HG02938 (cell line): Measurements from ENCODE around the gene GPR183.
A peak's percentile ranks its signal among the peaks of the same experiment; 100 is the strongest.

Experiments
- ATAC-seq: cut with Tn5 transposase; IDR thresholded peaks from one replicate; pipeline ENCODE4 v1.9.1; 2021; ENCODE audit warnings: mild to moderate bottlenecking, moderate library complexity; ENCODE audit not compliant: unreplicated experiment

The GPR183 gene

DNA sequence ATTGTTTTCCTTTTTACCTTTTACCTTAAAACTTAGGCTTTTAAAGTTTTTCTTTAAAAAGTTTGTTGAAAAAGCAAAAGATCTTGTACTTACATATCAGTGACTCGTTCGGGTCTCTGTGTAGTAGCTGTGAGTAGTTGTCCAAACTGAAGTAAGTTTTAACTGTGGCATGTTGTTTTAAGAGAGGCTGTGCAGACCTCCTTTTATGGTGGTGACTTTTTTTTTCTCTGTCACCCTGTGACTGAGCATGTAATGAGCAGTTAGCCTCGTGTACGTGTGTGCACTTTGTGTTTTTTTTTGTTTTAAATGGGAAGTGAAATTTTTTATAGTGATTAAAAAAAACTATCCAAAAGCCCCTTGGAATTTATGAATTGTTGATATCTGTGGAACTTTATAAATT lies at the start of gene GPR183:
Gene GPR183, minus strand, starts transcription at position 153 of the 400 bp plus-strand sequence. CDS start 11,254 bp downstream, outside the sequence.
- peak; percentile 65 for ATAC-seq

DNA sequence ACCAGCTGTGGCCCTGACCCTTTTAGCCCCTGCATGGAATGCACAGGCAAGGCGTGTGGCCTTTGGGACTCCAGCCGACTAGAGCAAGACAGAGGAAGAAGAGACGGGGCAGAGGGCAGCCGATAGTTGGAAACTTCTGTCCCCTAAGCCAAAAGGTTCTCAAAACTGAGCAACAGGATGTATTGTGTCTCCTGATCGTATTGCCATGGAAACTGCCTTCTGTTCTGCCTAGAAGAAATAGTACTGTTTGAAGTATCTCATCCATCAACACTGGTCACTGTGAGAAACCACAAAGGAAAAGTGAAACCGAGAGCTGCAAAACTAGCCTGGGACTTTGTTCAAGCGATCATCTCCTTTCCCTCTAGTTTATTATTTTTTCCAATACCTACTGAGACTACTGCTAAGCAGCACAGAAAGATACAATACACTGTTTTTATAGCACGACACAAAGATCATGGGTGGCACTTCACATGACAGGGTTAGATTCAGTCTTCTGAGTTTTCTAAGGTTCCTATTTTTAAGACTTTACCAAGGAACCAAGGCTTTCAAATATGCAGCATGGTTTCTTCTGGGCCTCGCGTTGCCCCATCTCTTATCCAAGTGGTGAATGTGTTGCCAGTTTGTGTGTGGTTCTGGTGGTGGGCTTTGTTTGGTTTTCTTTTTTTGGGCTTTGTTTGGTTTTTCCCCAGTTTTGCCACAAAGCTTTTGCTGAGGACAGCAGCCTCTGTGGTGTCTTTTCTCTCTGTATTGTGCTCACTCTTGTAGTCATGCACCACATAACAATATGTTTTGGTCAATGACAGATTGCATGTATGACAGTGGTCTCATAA lies 49.3 kb upstream of the GPR183 start:
- peak; percentile 72 for ATAC-seq

DNA sequence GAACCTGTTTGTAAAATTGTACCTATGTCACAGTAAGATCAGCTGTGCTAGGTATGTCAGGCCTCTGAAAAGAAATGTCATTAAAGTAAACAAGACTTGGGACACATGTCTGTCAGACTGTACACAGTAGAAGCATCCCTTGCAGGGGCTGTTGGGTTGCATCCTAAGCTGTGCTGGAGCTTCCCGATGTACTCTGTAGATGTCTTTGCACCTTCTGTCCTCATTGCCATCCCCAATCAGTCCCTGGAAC lies 48.7 kb upstream of the GPR183 start:
- no peak for ATAC-seq

GRCh38 chr13:99355267-99356011 lies 48.2 kb upstream of the GPR183 start:
- ATAC-seq: no peak

DNA sequence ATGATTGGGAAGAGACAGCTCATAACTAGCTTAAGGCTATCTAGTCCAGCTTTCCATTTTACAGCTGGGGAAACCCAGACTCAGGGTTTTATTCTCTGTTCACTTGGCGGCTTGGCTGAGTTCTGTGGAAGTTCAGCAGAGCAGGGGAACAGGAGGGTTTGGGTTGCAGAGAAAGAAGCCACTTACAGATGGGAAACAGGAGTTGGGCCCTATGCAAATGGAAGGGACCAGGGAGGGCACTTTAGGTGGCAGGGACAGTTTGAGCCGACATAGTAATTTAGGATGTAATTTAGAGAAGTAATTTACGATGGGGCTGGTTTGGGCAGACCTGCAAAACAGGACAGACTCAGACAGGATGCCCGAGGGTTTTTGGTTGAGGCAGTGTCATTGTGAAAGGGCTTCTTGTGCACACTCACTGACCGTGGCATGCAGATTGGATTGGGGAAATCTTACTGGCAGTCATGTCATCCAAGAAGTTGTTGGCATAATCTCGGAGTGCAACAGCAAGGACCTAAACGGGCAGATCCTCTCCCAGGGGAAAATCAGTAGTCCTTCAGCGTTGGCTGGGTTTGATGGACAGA lies 47.3 kb upstream of the GPR183 start:
- ATAC-seq: no peak

DNA sequence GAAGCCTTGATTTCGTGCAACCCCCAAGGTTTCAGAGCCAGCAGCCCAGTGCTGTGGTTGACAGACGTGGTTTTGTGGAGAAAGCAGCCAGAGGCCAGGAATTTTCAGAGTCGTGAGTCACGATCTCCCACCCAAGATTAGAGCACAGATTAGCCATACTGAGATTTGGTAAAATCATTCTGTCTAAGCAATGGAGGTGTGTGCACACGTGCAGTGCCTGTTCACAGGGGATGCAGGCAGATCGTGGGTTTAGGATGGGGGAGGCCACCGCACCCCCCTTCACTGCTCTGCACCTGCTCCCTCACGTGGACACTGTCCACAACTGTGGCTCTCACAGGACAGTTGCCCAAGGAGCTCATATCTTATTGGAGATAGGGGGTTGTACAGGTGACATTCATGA lies 46.6 kb upstream of the GPR183 start:
- ATAC-seq: no peak

- ATAC-seq: no peak
These were observed 46.0 kb upstream of the GPR183 start for GRCh38 chr13:99353246-99353600.

GRCh38 chr13:99352351-99353245 lies 45.4 kb upstream of the GPR183 start:
- ATAC-seq: no peak

GRCh38 chr13:99351772-99352171 lies 44.6 kb upstream of the GPR183 start:
- ATAC-seq: no peak

- ATAC-seq: no peak
These were observed 43.0 kb upstream of the GPR183 start for GRCh38 chr13:99350191-99350590.

DNA sequence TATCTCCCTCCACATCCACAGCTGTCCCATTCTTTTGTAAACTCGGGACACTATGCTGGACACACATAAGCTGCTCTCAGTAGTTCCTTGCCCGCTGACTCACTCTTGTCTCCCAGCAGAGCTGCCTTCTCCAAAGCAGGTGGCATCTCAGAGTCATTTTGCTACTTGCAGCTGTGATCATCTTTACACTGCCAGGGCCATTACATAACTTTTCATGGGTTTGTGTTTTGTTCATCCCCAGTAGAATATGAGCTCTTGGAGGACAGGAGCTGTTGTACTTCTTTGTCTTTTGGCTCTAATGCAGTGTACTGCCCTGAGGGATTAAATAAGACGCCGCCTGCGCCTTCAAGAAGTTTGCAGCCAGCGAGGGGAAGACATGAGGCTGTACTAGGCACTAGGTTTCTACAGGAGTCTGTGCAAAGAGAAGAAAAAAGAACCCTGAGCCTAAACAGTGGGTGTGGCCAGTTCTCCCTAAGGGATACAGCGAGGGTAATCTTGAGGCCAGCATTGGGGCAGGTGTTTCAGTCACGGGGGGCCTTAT lies 40.8 kb upstream of the GPR183 start:
- no peak for ATAC-seq

DNA sequence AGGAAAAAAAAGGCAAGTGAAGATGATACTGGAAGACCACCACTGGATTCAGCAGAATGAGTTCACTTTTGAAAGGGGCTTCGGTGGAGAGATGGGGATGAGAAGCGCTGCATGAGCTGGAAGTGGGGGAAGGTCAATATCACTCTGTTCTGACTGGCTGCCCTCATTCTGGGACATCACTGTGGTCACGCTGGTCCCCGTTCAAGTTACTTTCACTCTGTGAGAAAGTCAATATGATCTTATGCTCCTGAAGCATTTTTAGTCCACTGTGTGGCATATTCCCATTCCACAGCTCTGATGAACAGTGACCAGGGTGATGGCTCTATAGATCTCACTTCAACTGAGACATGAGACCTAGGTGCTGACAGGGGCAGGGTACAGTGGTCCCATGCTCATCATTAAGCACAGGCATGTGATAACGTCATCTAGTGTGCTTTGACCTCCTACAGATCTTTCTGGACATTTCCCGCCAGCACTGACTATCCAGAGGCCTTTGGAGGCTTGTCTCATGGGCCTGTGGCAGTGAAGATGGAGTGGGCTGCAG lies 40.2 kb upstream of the GPR183 start:
- no peak for ATAC-seq

DNA sequence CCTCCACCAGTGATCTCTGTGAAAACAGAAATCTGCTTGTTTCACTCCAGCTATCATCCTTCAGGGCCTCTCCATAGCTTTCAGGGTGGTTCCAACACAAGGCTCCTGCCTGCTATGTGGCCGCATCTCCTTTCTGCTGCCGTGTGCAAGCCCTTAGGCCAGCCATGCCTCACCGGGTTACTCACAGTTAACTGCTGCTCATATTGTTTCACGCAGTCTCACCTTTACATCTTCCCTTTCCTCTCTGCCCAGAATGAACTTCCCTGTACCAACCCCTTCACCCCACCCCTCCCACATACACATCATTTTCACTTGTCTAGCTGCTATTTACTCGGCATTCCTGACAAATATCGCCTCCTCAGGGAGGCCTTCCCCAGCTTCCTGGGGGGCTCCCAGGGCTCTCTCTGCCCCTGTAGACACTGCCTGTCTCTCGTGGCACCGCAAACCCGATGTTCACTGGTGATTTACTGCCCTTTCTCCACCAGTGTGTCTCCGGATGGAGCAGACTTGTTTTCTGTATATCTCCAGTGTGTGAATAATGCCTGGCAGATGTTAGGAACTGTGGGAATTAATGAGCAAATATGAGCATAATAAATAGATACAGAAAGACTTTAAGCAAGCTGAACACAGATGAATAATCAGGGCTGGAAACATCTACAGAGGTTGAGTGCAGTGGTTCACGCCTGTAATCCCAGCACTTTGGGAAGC lies 39.3 kb upstream of the GPR183 start:
- ATAC-seq: no peak

- ATAC-seq: no peak
These were observed 38.1 kb upstream of the GPR183 start for GRCh38 chr13:99345345-99345744.

DNA sequence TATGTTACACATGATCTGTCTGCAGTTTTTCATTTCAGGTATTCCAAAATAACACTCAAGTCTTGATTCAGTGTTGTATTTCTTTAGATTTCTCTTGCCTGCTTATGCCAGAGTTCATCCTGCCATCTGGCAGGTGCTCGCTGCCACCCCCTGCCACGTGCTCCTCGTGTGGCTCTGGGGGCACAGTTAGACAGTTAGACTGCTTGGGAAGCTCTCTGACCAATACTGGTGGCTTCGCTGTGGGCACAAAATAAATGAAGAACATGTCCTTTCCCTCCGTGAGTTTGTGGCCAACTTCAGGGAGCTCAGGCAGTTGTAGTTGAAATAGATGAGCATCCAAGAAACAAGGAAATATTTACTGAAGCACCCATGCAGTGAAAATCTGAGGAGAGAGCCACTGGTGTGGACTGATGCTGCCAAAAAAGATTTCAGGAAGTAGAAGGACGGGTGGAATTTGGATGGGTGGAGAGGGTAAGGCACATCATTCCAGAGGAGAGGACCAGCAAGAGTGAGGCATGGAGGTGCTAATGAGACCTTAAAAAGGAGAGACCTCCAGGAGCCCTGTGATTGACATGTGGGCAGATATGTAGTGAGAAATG lies 37.5 kb upstream of the GPR183 start:
- no peak for ATAC-seq

GRCh38 chr13:99342723-99343315 lies 35.6 kb upstream of the GPR183 start:
- ATAC-seq: no peak

DNA sequence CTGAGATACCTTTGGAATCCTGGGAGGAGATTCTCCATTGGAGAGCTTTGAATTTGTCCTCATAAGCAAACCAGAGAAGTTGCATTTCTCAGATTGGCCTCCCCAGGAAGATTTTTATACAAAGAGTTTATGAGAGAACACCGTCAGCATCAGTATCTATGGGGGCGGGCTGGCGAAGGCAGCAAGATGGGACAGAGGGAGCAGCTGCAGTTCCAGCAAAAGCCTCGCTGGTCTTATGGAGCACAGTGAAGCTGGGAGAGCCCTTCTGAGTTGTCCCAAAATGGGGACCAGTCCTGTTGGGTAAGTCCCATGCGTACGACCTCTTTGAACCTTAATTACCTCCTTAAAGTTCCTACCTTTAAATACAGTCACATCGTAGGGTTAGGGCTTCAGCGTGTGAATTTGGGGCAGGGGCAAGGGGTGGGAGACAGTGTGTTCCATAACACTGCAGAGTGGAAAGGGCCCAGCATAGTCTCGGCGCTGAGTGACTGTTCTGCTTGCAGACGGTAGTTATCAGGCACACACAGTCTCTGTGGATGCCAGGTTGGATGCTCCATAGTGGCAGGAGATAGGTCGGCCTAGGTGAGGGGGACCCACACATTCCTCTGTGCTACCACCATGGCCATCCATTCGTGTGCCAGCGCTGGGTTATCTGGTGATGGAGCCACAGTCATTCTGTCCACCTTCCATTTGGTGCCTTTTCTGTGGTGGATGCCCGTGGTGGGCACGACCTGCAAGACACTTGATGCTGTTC lies 34.9 kb upstream of the GPR183 start:
- no peak for ATAC-seq

- no peak for ATAC-seq
These were observed 33.4 kb upstream of the GPR183 start for GRCh38 chr13:99340638-99341037.
